Hypothalamus (tissue), 51 donors: ENCODE measurements around the gene HILPDA.

Experiments
- DNase-seq, 51 donors: peaks; one replicate each; lab custom pipeline; 2025; lab: John Stamatoyannopoulos, UW

HILPDA gene

GRCh38 chr7:128455543-128456254, at the start of gene HILPDA:
TSS of gene HILPDA (plus strand) at chr7:128455878. CDS start at chr7:128457269, 1,391 bp downstream.
- peak; percentile 34 to 95 (median 81) for DNase-seq

GRCh38 chr7:128406314-128407232, 49.1 kb upstream of the HILPDA start:
- DNase-seq: no peak

GRCh38 chr7:128407233-128407589, 48.5 kb upstream of the HILPDA start:
- DNase-seq: no peak

GRCh38 chr7:128407751-128408708, 47.6 kb upstream of the HILPDA start:
- DNase-seq: peak in 1 of 51 donors; percentile 17

GRCh38 chr7:128408709-128409595, 46.7 kb upstream of the HILPDA start:
- DNase-seq: peak in 2 of 51 donors; percentile 10 to 61

- DNase-seq: peak in 50 of 51 donors; percentile 22 to 89 (median 69)
These were observed 45.9 kb upstream of the HILPDA start, which contains the start of gene IMPDH1 for GRCh38 chr7:128409596-128410450. TSS of gene IMPDH1 (minus strand) at chr7:128409982. CDS start at chr7:128409901, 81 bp downstream.

GRCh38 chr7:128410451-128410753, 45.3 kb upstream of the HILPDA start:
- peak in 1 of 51 donors; percentile 36 for DNase-seq

GRCh38 chr7:128415217-128415785, 40.4 kb upstream of the HILPDA start:
- no peak for DNase-seq

GRCh38 chr7:128417071-128417470, 38.6 kb upstream of the HILPDA start:
- no peak for DNase-seq

- no peak for DNase-seq
These were observed 36.4 kb upstream of the HILPDA start for GRCh38 chr7:128419257-128419656.

GRCh38 chr7:128420773-128421172, 34.9 kb upstream of the HILPDA start:
- no peak for DNase-seq

GRCh38 chr7:128421384-128421783, 34.3 kb upstream of the HILPDA start:
- DNase-seq: no peak

GRCh38 chr7:128422037-128422436, 33.6 kb upstream of the HILPDA start:
- no peak for DNase-seq

GRCh38 chr7:128422842-128423241, 32.8 kb upstream of the HILPDA start:
- peak in 10 of 51 donors; percentile 9 to 44 (median 20) for DNase-seq

GRCh38 chr7:128424686-128425275, 30.9 kb upstream of the HILPDA start:
- no peak for DNase-seq

- peak in 37 of 51 donors; percentile 4 to 79 (median 34) for DNase-seq
These were observed 29.8 kb upstream of the HILPDA start for GRCh38 chr7:128425850-128426249.

- DNase-seq: peak in 2 of 51 donors; percentile 30 to 41
These were observed 28.3 kb upstream of the HILPDA start for GRCh38 chr7:128427289-128427891.
